Hepatocyte (in vitro differentiated cells): ENCODE measurements around the gene IGFBPL1.

Source experiments
- CTCF ChIP-seq: fragments of 200-600 bp; sonication (generic); IDR thresholded peaks from 2 replicates; pipeline ENCODE4 v1.5.1; 2016; ENCODE audit warnings: antibody characterized with exemption, mild to moderate bottlenecking; ENCODE audit not compliant: poor library complexity
- EZH2 ChIP-seq: fragments of 200-600 bp; sonication (generic); IDR thresholded peaks from 2 replicates; pipeline ENCODE4 v1.6.1; 2016; ENCODE audit warnings: antibody characterized with exemption, mild to moderate bottlenecking, borderline replicate concordance
- EZH2phosphoT487 ChIP-seq: fragments of 200-600 bp; sonication (generic); IDR thresholded peaks from one replicate; pipeline ENCODE4 v1.6.1; 2018; ENCODE audit warnings: antibody characterized with exemption, mild to moderate bottlenecking, low read depth, moderate library complexity; ENCODE audit not compliant: unreplicated experiment, severe bottlenecking

- TF ChIP-seq CTCF (no peak), EZH2 (no peak), EZH2phosphoT487 (no peak)
Observed at GRCh38 chr9:38404314-38404713, 19.9 kb downstream of the IGFBPL1 start.
